ENCODE results near the gene ZNF670. TPM values are rescaled to one million over a fixed set of nuclear protein-coding genes. Genes with fewer than 3 reads are reported as not detected.
A peak's percentile ranks its signal among the peaks of the same experiment; 100 is the strongest.
"Not testable (repeated sequence)": the region's sequence is repeated elsewhere in the genome, so short reads cannot be mapped to it uniquely, and the experiment has no call there.

ZNF670 gene
- total and polyA plus RNA-seq, 2 experiments from 2014 or later: 1.4 to 2.8 TPM

GRCh38 chr1:247121382-247121781 lies 42.8 kb upstream of the ZNF670 start:
- Histone ChIP-seq H2AFZ (no peak overlapping the region), H3K9ac (no peak overlapping the region), H3K27me3 (replicated peaks; ENCODE audit: insufficient read depth) (no peaks in the 10 kb centered on the region), H3K4me1 (ENCODE audit: insufficient read depth) (no peaks in the 10 kb centered on the region), H3K4me3 (no peak overlapping the region), H3K36me3 (ENCODE audit: low read depth) (no peaks in the 10 kb centered on the region), H3K4me2 (ENCODE audit: unreplicated experiment) (no peak overlapping the region), H3K9me3 (ENCODE audit: low read depth) (no peaks in the 10 kb centered on the region), H3K9me2 (ENCODE audit: insufficient read depth) (no peaks in the 10 kb centered on the region), H3K79me2 (ENCODE audit: insufficient read depth) (no peaks in the 10 kb centered on the region), H3K27ac (no peak overlapping the region), H4K20me1 (ENCODE audit: insufficient read depth) (no peaks in the 10 kb centered on the region), H3F3A (ENCODE audit: insufficient read depth) (no peaks in the 10 kb centered on the region)
- in situ Hi-C loops (cut with MboI): no loop called here
- WGBS, 2 experiments (ENCODE audit: low coverage in 1 of 2, low lambda C conversion rate in 2 of 2, missing lambda C conversion rate in 2 of 2): 52 to 58% methylated on average over 6 of the region's 6 CpGs
- TF ChIP-seq EZH2 (IDR thresholded peaks at IDR 0.05; ENCODE audit: insufficient read depth, poor library complexity, severe bottlenecking) (no peak), EZH2phosphoT487 (IDR thresholded peaks at IDR 0.05; ENCODE audit: insufficient read depth, low read depth) (no peak)
- DNase-seq: no peak

GRCh38 chr1:247120408-247120668 lies 41.7 kb upstream of the ZNF670 start:
- H3K9ac ChIP-seq; H3K36me3 ChIP-seq (ENCODE audit: low read depth); H3F3A ChIP-seq (ENCODE audit: insufficient read depth); H3K27ac ChIP-seq; H4K20me1 ChIP-seq (ENCODE audit: insufficient read depth); DNase-seq; H3K4me3 ChIP-seq; H3K9me2 ChIP-seq (ENCODE audit: insufficient read depth); H2AFZ ChIP-seq; H3K27me3 ChIP-seq (replicated peaks; ENCODE audit: insufficient read depth); in situ Hi-C loops (cut with MboI); H3K4me2 ChIP-seq (ENCODE audit: unreplicated experiment); H3K79me2 ChIP-seq (ENCODE audit: insufficient read depth); H3K4me1 ChIP-seq (ENCODE audit: insufficient read depth); H3K9me3 ChIP-seq (ENCODE audit: low read depth): not testable (repeated sequence)
- WGBS, 2 experiments (ENCODE audit: low coverage in 1 of 2, low lambda C conversion rate in 2 of 2, missing lambda C conversion rate in 2 of 2): 91 to 96% methylated on average over 3 to 4 of the region's 4 CpGs

GRCh38 chr1:247119600-247120407 lies 41.2 kb upstream of the ZNF670 start:
- in situ Hi-C loops (cut with MboI): no loop called here
- Histone ChIP-seq H3K27ac (no peak overlapping the region), H3K9me2 (ENCODE audit: insufficient read depth) (no peaks in the 10 kb centered on the region), H3K9me3 (ENCODE audit: low read depth) (no peaks in the 10 kb centered on the region), H3F3A (ENCODE audit: insufficient read depth) (no peaks in the 10 kb centered on the region), H3K4me1 (ENCODE audit: insufficient read depth) (no peaks in the 10 kb centered on the region), H2AFZ (no peak overlapping the region), H3K36me3 (ENCODE audit: low read depth) (no peaks in the 10 kb centered on the region), H3K9ac (no peak overlapping the region), H3K4me2 (ENCODE audit: unreplicated experiment) (no peak overlapping the region), H3K79me2 (ENCODE audit: insufficient read depth) (no peaks in the 10 kb centered on the region), H3K27me3 (replicated peaks; ENCODE audit: insufficient read depth) (no peaks in the 10 kb centered on the region), H3K4me3 (no peak overlapping the region), H4K20me1 (ENCODE audit: insufficient read depth) (no peaks in the 10 kb centered on the region)
- no peak for TF ChIP-seq EZH2 (IDR thresholded peaks at IDR 0.05; ENCODE audit: insufficient read depth, poor library complexity, severe bottlenecking)
- TF ChIP-seq EZH2phosphoT487 (IDR thresholded peaks at IDR 0.05; ENCODE audit: insufficient read depth, low read depth): no peak
- no peak for DNase-seq
- WGBS, 2 experiments (ENCODE audit: low coverage in 1 of 2, low lambda C conversion rate in 2 of 2, missing lambda C conversion rate in 2 of 2): 86 to 88% methylated on average over 22 of the region's 22 CpGs

- no peak overlapping the region for H2AFZ ChIP-seq
- H3K27ac ChIP-seq: no peak overlapping the region
- no peak overlapping the region for H3K4me3 ChIP-seq
- H4K20me1 ChIP-seq (ENCODE audit: insufficient read depth): no peaks in the 10 kb centered on the region
- in situ Hi-C loops (cut with MboI): no loop called here
- H3K4me2 ChIP-seq (ENCODE audit: unreplicated experiment): no peak overlapping the region
- TF ChIP-seq EZH2 (IDR thresholded peaks at IDR 0.05; ENCODE audit: insufficient read depth, poor library complexity, severe bottlenecking): no peak
- TF ChIP-seq EZH2phosphoT487 (IDR thresholded peaks at IDR 0.05; ENCODE audit: insufficient read depth, low read depth): no peak
- H3K9me2 ChIP-seq (ENCODE audit: insufficient read depth): no peaks in the 10 kb centered on the region
- no peaks in the 10 kb centered on the region for H3K9me3 ChIP-seq (ENCODE audit: low read depth)
- no peaks in the 10 kb centered on the region for H3K27me3 ChIP-seq (replicated peaks; ENCODE audit: insufficient read depth)
- no peaks in the 10 kb centered on the region for H3K79me2 ChIP-seq (ENCODE audit: insufficient read depth)
- 72 to 75% methylated on average over 9 to 11 of the region's 11 CpGs for WGBS, 2 experiments (ENCODE audit: low coverage in 1 of 2, low lambda C conversion rate in 2 of 2, missing lambda C conversion rate in 2 of 2)
- DNase-seq: peak; percentile 66
- H3K9ac ChIP-seq: no peak overlapping the region
- H3F3A ChIP-seq (ENCODE audit: insufficient read depth): no peaks in the 10 kb centered on the region
- H3K36me3 ChIP-seq (ENCODE audit: low read depth): no peaks in the 10 kb centered on the region
- H3K4me1 ChIP-seq (ENCODE audit: insufficient read depth): no peaks in the 10 kb centered on the region
Measured at GRCh38 chr1:247118946-247119446, 40.4 kb upstream of the ZNF670 start.

All from GM23248 (cell line).